ENCODE data around the gene VPS37D. TPM values are rescaled to one million over a fixed set of nuclear protein-coding genes. Genes with fewer than 3 reads are reported as not detected.

VPS37D gene
- total and polyA plus RNA-seq, 2 experiments from 2014 or later, result 5.6 to 9.5 TPM

DNA sequence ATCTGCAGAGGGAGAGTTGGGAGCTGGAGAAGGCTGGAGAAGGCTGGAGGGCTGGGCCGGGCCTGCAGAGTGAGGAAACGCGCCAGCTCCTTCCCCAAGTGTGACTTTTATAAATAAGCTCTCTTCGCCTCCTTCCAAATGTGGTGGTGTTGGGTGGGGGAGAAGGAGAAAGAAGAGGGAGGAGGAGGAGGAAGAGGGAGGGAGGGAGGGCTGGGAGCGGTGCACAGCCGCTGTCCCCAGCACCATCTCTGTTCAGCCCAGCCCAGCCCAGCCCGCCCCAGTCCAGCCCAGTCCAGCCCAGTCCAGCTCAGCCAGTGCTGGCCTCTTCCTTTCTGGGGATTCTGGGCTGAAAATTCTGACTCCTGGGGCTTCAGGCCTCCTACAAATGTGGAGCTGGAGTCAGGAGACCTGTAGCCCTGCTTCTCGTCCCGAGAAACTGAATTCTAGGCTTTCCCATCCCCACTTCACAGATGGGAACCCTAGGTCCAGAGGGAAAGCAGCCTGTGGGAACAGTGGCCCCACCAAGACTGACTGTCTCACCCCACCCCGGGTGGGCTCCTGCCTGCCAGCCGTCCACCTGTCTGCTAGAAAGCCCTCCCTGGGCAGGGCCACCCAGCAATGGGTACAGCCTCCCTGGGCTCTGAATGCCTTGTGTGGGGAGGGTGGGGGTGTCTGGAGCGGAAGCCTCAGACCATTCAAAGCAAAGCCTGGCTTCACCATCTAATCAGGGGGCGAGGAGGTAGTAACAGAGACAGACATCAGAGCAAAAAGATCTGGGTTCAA lies 49.6 kb downstream of the VPS37D start:
- H2AFZ ChIP-seq, result no peak overlapping the region
- peaks cover 37% of the 10 kb centered on the region for H3K4me1 ChIP-seq (ENCODE audit: insufficient read depth)
- H3K4me3 ChIP-seq, result no peak overlapping the region
- TF ChIP-seq EZH2phosphoT487 (IDR thresholded peaks at IDR 0.05; ENCODE audit: low read depth, severe bottlenecking, unreplicated experiment) (no peak), EZH2 (IDR thresholded peaks at IDR 0.05; ENCODE audit: borderline replicate concordance) (no peak)
- TF ChIP-seq, protein P1, sequence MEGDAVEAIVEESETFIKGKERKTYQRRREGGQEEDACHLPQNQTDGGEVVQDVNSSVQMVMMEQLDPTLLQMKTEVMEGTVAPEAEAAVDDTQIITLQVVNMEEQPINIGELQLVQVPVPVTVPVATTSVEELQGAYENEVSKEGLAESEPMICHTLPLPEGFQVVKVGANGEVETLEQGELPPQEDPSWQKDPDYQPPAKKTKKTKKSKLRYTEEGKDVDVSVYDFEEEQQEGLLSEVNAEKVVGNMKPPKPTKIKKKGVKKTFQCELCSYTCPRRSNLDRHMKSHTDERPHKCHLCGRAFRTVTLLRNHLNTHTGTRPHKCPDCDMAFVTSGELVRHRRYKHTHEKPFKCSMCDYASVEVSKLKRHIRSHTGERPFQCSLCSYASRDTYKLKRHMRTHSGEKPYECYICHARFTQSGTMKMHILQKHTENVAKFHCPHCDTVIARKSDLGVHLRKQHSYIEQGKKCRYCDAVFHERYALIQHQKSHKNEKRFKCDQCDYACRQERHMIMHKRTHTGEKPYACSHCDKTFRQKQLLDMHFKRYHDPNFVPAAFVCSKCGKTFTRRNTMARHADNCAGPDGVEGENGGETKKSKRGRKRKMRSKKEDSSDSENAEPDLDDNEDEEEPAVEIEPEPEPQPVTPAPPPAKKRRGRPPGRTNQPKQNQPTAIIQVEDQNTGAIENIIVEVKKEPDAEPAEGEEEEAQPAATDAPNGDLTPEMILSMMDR (IDR thresholded peaks at IDR 0.05; ENCODE audit: poor library complexity), result no peak
- peak overlapping the region; percentile 98 for H3K4me2 ChIP-seq
- WGBS (ENCODE audit: low lambda C conversion rate, missing lambda C conversion rate), result 91% methylated on average over 10 of the region's 13 CpGs
- peak; percentile 16 for DNase-seq (ENCODE audit: low spot score)
- H3K27me3 ChIP-seq, result no peaks in the 10 kb centered on the region
- H3K9me3 ChIP-seq (ENCODE audit: low read depth), result no peaks in the 10 kb centered on the region
- H3K36me3 ChIP-seq (replicated peaks; ENCODE audit: insufficient read depth, low read depth), result no peaks in the 10 kb centered on the region
- H3K27ac ChIP-seq, result peak overlapping the region; percentile 69
- no peaks in the 10 kb centered on the region for H3K9me2 ChIP-seq (replicated peaks; ENCODE audit: insufficient read depth)
- peaks cover 58% of the 10 kb centered on the region for H3K79me2 ChIP-seq
- H4K20me1 ChIP-seq (ENCODE audit: insufficient read depth, poor library complexity, severe bottlenecking), result peaks cover 3% of the 10 kb centered on the region

DNA sequence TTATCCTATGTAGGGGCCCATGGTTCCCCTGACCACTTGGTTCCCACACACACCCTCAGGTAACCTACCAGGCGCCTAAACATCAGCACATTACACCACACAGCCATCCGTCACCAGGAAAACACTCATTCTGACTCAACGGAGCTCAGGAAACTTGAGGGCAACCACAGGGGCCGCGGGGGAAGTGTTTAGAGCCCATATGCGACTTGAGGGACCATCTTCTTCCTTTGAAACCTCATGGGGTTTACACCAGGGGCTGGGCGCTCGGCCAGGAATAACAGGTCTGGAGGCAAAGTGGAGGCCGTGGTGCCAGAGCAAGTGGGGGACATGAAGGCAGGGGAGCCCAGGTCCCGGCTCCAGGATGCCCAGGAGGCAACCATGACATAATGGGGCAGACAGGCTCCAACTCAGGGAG lies 50.4 kb downstream of the VPS37D start:
- Histone ChIP-seq H3K9me2 (replicated peaks; ENCODE audit: insufficient read depth) (no peaks in the 10 kb centered on the region), H3K36me3 (replicated peaks; ENCODE audit: insufficient read depth, low read depth) (no peaks in the 10 kb centered on the region), H3K79me2 (peaks cover 50% of the 10 kb centered on the region), H4K20me1 (ENCODE audit: insufficient read depth, poor library complexity, severe bottlenecking) (peaks cover 3% of the 10 kb centered on the region), H3K4me1 (ENCODE audit: insufficient read depth) (peaks cover 37% of the 10 kb centered on the region), H3K9me3 (ENCODE audit: low read depth) (no peaks in the 10 kb centered on the region), H3K27ac (peak overlapping the region; percentile 69), H3K4me2 (peak overlapping the region; percentile 98), H3K27me3 (no peaks in the 10 kb centered on the region), H2AFZ (no peak overlapping the region), H3K4me3 (peak overlapping the region; percentile 99)
- no peak for TF ChIP-seq EZH2phosphoT487 (IDR thresholded peaks at IDR 0.05; ENCODE audit: low read depth, severe bottlenecking, unreplicated experiment)
- TF ChIP-seq, protein P1 (IDR thresholded peaks at IDR 0.05; ENCODE audit: poor library complexity), result no peak
- no peak for TF ChIP-seq EZH2 (IDR thresholded peaks at IDR 0.05; ENCODE audit: borderline replicate concordance)
- WGBS (ENCODE audit: low lambda C conversion rate, missing lambda C conversion rate), result 89% methylated on average over 10 of the region's 10 CpGs
- DNase-seq (ENCODE audit: low spot score), result peak; percentile 23

DNA sequence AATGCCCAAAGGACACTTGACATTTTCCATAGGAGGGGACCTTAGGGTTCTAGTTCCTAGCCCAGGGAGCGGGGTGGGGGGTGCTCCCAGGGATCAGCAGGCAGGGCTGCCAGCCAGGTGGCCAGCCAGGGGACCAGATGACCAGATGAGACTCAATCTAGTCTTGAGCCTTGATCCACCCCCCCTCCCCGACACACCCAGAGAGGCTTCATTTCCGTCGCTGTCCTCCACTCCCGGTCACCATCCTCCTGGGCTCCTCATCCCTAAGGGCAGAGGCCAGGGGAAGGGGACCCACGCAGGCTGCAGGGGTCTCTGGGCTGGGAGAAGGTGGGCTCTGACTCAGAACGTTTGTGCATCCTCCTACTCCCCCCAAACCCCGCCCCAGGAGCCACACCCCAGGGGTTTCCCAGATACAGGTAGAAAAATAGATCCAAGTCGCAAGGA lies 50.8 kb downstream of the VPS37D start:
- Histone ChIP-seq H3K27me3 (no peaks in the 10 kb centered on the region), H3K27ac (peak overlapping the region; percentile 58), H3K4me1 (ENCODE audit: insufficient read depth) (peaks cover 37% of the 10 kb centered on the region), H4K20me1 (ENCODE audit: insufficient read depth, poor library complexity, severe bottlenecking) (peaks cover 3% of the 10 kb centered on the region), H3K4me2 (peak overlapping the region; percentile 98), H3K4me3 (peak overlapping the region; percentile 99), H3K9me3 (ENCODE audit: low read depth) (no peaks in the 10 kb centered on the region), H3K79me2 (peaks cover 46% of the 10 kb centered on the region), H2AFZ (no peak overlapping the region), H3K36me3 (replicated peaks; ENCODE audit: insufficient read depth, low read depth) (no peaks in the 10 kb centered on the region), H3K9me2 (replicated peaks; ENCODE audit: insufficient read depth) (no peaks in the 10 kb centered on the region)
- peak; percentile 30 for DNase-seq (ENCODE audit: low spot score)
- TF ChIP-seq, protein P1 (IDR thresholded peaks at IDR 0.05; ENCODE audit: poor library complexity), result no peak
- TF ChIP-seq EZH2phosphoT487 (IDR thresholded peaks at IDR 0.05; ENCODE audit: low read depth, severe bottlenecking, unreplicated experiment), result no peak
- no peak for TF ChIP-seq EZH2 (IDR thresholded peaks at IDR 0.05; ENCODE audit: borderline replicate concordance)
- WGBS (ENCODE audit: low lambda C conversion rate, missing lambda C conversion rate), result 61% methylated on average over 9 of the region's 9 CpGs
